ENCODE results near the gene MAGOHB. TPM values are rescaled to one million over a fixed set of nuclear protein-coding genes. Genes with fewer than 3 reads are reported as not detected.

MAGOHB gene
- total and polyA plus RNA-seq, 2 of the 13 experiments (the other 11 are each of a cell fraction or from before 2014, with no cell fraction given), result 7.0 to 49.8 TPM

DNA sequence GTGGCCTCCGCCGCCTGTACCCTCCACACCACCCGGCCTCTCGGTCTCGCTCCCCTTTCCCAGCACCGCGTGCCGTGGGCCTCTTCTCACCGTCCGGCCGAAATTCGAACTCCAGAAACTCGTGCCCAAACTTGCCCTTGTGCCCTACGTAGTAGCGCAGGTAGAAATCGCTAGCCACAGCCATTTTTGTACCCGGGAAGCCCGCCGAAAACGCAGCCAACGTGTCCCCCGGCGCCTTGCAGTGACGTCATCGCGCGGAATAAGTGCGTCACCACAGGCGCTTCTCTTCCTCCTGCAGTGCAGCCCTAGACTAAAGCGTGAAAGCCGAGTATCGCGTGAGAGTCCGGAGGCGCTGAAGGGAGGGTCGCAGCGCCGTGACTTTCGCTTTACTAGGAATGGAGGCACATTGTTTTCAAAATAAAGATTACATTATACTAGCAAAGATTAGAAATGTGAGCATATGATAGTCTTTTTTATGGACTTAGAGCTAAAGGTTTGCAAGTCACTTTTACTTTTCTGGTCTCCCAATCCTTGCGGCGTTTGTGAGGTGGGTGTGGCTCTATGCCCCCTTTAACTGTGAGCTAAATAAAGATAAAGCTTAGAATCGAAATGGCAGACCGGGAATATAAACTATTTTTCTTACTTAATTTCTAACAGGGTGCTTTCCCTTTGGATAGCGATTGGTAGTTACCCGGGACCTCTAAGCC lies at the start of gene MAGOHB (continued):
- TF ChIP-seq ZNF251 (CRISPR knock-in tag; IDR thresholded peaks at IDR 0.05) (no peak), KDM2A (CRISPR knock-in tag; IDR thresholded peaks at IDR 0.05; ENCODE audit: borderline replicate concordance, low read depth) (peak; percentile 96; the same call in 1 of the 2 replicates), ZFYVE20 (CRISPR knock-in tag; IDR thresholded peaks at IDR 0.05; ENCODE audit: borderline replicate concordance, low read depth) (no peak), SIX1 (CRISPR knock-in tag; IDR thresholded peaks at IDR 0.05; ENCODE audit: borderline replicate concordance) (no peak), HIVEP1 (CRISPR knock-in tag; IDR thresholded peaks at IDR 0.05) (peak; percentile 82), ZNF124 (CRISPR knock-in tag; IDR thresholded peaks at IDR 0.05) (peak; percentile 26; the same call in 1 of the 2 replicates), THAP8 (CRISPR knock-in tag; IDR thresholded peaks at IDR 0.05; ENCODE audit: borderline replicate concordance) (no peak), KDM1A (CRISPR knock-in tag; IDR thresholded peaks at IDR 0.05) (no peak), NCOA1 (CRISPR knock-in tag; IDR thresholded peaks at IDR 0.05) (no peak), SMARCE1 (IDR thresholded peaks at IDR 0.05; ENCODE audit: borderline replicate concordance) (no peak), ZNF224 (CRISPR knock-in tag; IDR thresholded peaks at IDR 0.05) (0 out of 2 replicates have a peak, but pooled peaks have one; percentile 48), ZNF629 (CRISPR knock-in tag; conservative IDR thresholded peaks at IDR 0.05) (0 out of 2 replicates have a peak, but pooled peaks have one; percentile 36), PHF20 (CRISPR knock-in tag; IDR thresholded peaks at IDR 0.05) (peak; percentile 98), ZNF33A (CRISPR knock-in tag; IDR thresholded peaks at IDR 0.05; ENCODE audit: borderline replicate concordance) (no peak), SP1 (IDR thresholded peaks at IDR 0.05) (no peak), SP1 (CRISPR knock-in tag; IDR thresholded peaks at IDR 0.05) (peak; percentile 72), ZNF513 (CRISPR knock-in tag; conservative IDR thresholded peaks at IDR 0.05) (0 out of 2 replicates have a peak, but pooled peaks have one; percentile 71), ZNF766 (CRISPR knock-in tag; IDR thresholded peaks at IDR 0.05; ENCODE audit: borderline replicate concordance) (0 out of 2 replicates have a peak, but pooled peaks have one; percentile 21), SAFB2 (CRISPR knock-in tag; IDR thresholded peaks at IDR 0.05; ENCODE audit: borderline replicate concordance, low read depth) (no peak), YEATS2 (CRISPR knock-in tag; IDR thresholded peaks at IDR 0.05; ENCODE audit: borderline replicate concordance) (peak; percentile 97), TOE1 (CRISPR knock-in tag; IDR thresholded peaks at IDR 0.05) (no peak; the same call in 1 of the 2 replicates), DNMT1 (CRISPR knock-in tag; IDR thresholded peaks at IDR 0.05) (0 out of 2 replicates have a peak, but pooled peaks have one; percentile 64), DR1 (CRISPR knock-in tag; IDR thresholded peaks at IDR 0.05) (peak; percentile 79), PBX2 (CRISPR knock-in tag; IDR thresholded peaks at IDR 0.05) (no peak)
- TF ChIP-seq, protein P1, sequence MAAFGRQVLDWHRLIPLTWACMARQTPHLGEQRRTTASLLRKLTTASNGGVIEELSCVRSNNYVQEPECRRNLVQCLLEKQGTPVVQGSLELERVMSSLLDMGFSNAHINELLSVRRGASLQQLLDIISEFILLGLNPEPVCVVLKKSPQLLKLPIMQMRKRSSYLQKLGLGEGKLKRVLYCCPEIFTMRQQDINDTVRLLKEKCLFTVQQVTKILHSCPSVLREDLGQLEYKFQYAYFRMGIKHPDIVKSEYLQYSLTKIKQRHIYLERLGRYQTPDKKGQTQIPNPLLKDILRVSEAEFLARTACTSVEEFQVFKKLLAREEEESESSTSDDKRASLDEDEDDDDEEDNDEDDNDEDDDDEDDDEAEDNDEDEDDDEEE (CRISPR knock-in tag; IDR thresholded peaks at IDR 0.05), result 0 out of 2 replicates have a peak, but pooled peaks have one; percentile 61

All from HepG2 (cell line).